Fibroblast of lung (primary cell): ENCODE measurements around the gene ABCA13. TPM values are rescaled to one million over a fixed set of nuclear protein-coding genes. Genes with fewer than 3 reads are reported as not detected.

Experiments used
- DNase-seq, 2 donors: peaks; one replicate each; pipeline versions ENCODE4 v3.0.0 to v3.0.0-alpha.2; 2010; ENCODE audit warnings: low read depth in 2 of 2
- H2AFZ ChIP-seq: 2 replicates; pipeline ENCODE4 v1.5.1; 2012; ENCODE audit warnings: low read length, control low read depth, inconsistent platforms
- H3K27ac ChIP-seq: 2 replicates; pipeline ENCODE4 v1.5.1; 2011; ENCODE audit warnings: low read length, control low read depth; ENCODE audit not compliant: insufficient read depth
- H3K27me3 ChIP-seq: 2 replicates; pipeline ENCODE4 v1.5.1; 2011; ENCODE audit warnings: mild to moderate bottlenecking, low read length; ENCODE audit not compliant: control insufficient read depth, insufficient read depth
- H3K36me3 ChIP-seq: 2 replicates; pipeline ENCODE4 v1.5.1; 2011; ENCODE audit warnings: low read length; ENCODE audit not compliant: control insufficient read depth, insufficient read depth
- H3K4me1 ChIP-seq: 2 replicates; pipeline ENCODE4 v1.5.1; 2011; ENCODE audit warnings: low read length; ENCODE audit not compliant: control insufficient read depth, insufficient read depth; ENCODE audit errors: extremely low read depth
- H3K4me2 ChIP-seq: 2 replicates; pipeline ENCODE4 v1.5.1; 2011; ENCODE audit warnings: low read length, control low read depth; ENCODE audit not compliant: insufficient read depth; ENCODE audit errors: extremely low read depth
- H3K4me3 ChIP-seq, 4 experiments: fragments of 200-600 bp in 1 of 4; sonication (generic) in 1 of 4; replicated peaks in 1 of 4; 2 replicates each; pipeline ENCODE4 v1.5.1; 2011 to 2016; ENCODE audit warnings: low read length in 4 of 4, low read depth in 3 of 4, mild to moderate bottlenecking in 3 of 4, control low read depth in 2 of 4, inconsistent platforms in 1 of 4, mixed read lengths in 1 of 4; ENCODE audit not compliant: insufficient read depth in 1 of 4; ENCODE audit errors: control extremely low read depth in 1 of 4
- H3K79me2 ChIP-seq: 2 replicates; pipeline ENCODE4 v1.5.1; 2012; ENCODE audit warnings: mild to moderate bottlenecking, low read length, inconsistent platforms; ENCODE audit not compliant: control insufficient read depth, insufficient read depth
- H3K9ac ChIP-seq: 2 replicates; pipeline ENCODE4 v1.5.1; 2011; ENCODE audit warnings: mild to moderate bottlenecking, low read length, control low read depth; ENCODE audit not compliant: insufficient read depth
- H3K9me3 ChIP-seq: 2 replicates; pipeline ENCODE4 v1.5.1; 2012; ENCODE audit warnings: low read depth, low read length; ENCODE audit not compliant: control insufficient read depth, insufficient read depth
- H4K20me1 ChIP-seq: 2 replicates; pipeline ENCODE4 v1.5.1; 2011; ENCODE audit warnings: low read length; ENCODE audit not compliant: control insufficient read depth, insufficient read depth; ENCODE audit errors: extremely low read depth
- EZH2 ChIP-seq: IDR thresholded peaks from 2 replicates; pipeline ENCODE4 v1.5.1; 2012; ENCODE audit warnings: low read length, control low read depth, mild to moderate bottlenecking; ENCODE audit errors: missing control alignments
- polyA plus RNA-seq, 2 donors: library from polyadenylated mRNA; depleted of rRNA in 1 of 2; stranded (reverse) in 1 of 2; unstranded in 1 of 2; fragments of >200 nt; gene quantifications; 2 replicates each; pipeline ENCODE4 v1.2.1, GENCODE V29; 2011 to 2012; ENCODE audit warnings: missing spikeins in 1 of 2
- total RNA-seq: library from RNA; depleted of rRNA; stranded (reverse); fragments of >200 nt; gene quantifications from 2 replicates; pipeline ENCODE4 v1.2.1, GENCODE V29; 2014
- TF ChIP-seq, protein P1 (sequence below), 2 donors: IDR thresholded peaks in 1 of 2; conservative IDR thresholded peaks in 1 of 2; 1 replicate in 1 of 2; 2 replicates in 1 of 2; pipeline ENCODE4 v1.5.1; 2011 to 2012; ENCODE audit warnings: low read length in 2 of 2, control low read depth in 1 of 2, inconsistent platforms in 1 of 2, low read depth in 1 of 2, mild to moderate bottlenecking in 1 of 2

The ABCA13 gene
- total and polyA plus RNA-seq, 2 donors (not counting 1 experiment from before 2014, with no cell fraction given): 0.08 to 10.9 TPM

DNA sequence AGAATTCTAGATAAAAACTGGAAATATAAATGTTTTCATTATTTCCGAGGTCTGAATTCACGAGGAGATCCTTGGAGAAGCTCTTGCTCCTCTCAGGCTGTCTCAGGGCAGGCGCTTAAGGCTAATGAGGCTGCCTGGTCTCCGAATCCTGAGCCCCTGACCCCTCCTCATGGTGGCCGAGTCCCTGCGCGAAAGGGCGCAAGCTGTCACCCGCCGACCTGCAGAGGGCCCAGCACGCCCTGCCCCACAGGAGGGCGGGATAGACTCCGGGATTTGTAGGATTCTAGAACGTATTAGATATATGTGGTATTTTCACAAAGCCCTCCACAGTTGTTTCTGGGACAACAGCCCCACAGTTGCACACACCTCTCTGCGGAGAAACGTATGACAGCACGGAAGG, 284.1 kb downstream of the ABCA13 start:
- Histone ChIP-seq H3K79me2 (no peaks in the 10 kb centered on the region), H3K4me1 (no peaks in the 10 kb centered on the region), H3K9ac (no peak overlapping the region), H2AFZ (no peak overlapping the region), H3K36me3 (no peaks in the 10 kb centered on the region), H3K4me2 (no peak overlapping the region), H3K27ac (no peak overlapping the region), H3K9me3 (no peaks in the 10 kb centered on the region), H4K20me1 (no peaks in the 10 kb centered on the region), H3K4me3 (no peak overlapping the region), H3K27me3 (no peaks in the 10 kb centered on the region)
- TF ChIP-seq EZH2: no peak
- TF ChIP-seq, protein P1, sequence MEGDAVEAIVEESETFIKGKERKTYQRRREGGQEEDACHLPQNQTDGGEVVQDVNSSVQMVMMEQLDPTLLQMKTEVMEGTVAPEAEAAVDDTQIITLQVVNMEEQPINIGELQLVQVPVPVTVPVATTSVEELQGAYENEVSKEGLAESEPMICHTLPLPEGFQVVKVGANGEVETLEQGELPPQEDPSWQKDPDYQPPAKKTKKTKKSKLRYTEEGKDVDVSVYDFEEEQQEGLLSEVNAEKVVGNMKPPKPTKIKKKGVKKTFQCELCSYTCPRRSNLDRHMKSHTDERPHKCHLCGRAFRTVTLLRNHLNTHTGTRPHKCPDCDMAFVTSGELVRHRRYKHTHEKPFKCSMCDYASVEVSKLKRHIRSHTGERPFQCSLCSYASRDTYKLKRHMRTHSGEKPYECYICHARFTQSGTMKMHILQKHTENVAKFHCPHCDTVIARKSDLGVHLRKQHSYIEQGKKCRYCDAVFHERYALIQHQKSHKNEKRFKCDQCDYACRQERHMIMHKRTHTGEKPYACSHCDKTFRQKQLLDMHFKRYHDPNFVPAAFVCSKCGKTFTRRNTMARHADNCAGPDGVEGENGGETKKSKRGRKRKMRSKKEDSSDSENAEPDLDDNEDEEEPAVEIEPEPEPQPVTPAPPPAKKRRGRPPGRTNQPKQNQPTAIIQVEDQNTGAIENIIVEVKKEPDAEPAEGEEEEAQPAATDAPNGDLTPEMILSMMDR (conservative IDR thresholded peaks at IDR 0.05 in 1 of 2, IDR thresholded peaks at IDR 0.05 in 1 of 2; ENCODE audit: low read depth in 1 of 2, low read length in 2 of 2): no peak
- DNase-seq: no peak

DNA sequence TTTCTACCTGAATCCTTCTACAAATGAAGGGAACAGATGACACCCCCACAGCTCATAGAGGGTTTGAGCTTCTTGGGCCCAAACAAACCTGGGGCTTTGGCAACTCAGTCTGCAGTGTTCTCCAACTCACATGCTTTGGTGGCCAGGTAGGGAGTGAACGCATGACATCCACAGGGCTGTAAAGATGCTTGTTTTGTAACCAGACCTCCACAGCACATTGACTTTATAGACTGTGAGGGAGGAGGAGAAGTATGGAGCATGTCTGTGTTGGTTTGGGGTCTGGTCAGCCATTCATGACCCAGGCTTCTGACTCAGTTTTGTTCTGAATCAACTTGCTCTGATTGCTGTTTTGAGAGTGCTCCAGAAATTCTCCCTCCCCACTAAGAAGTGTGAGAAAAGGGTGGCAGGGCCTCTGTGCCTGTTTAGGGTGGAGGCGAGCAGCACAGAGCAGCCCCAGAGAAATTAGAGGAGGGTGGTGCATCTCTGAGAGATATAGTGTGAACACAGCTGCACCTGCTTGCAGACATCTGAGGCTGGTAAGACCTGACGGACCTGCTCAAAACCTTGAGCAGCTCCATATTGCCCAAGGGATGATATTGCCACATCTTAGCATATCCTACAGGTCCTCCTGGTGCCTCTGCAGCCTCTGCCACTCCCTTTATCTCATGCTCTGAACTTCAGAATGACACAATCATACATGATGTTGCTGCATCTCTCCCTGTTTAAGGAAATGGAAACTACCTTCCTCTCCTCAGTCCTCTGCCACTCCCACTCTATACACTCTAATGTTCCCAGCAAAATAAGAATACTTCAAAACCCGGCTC, 287.7 kb downstream of the ABCA13 start:
- no peaks in the 10 kb centered on the region for H3K79me2 ChIP-seq
- no peaks in the 10 kb centered on the region for H3K27me3 ChIP-seq
- H2AFZ ChIP-seq: no peak overlapping the region
- DNase-seq: no peak
- H3K27ac ChIP-seq: no peak overlapping the region
- H3K36me3 ChIP-seq: no peaks in the 10 kb centered on the region
- TF ChIP-seq, protein P1 (conservative IDR thresholded peaks at IDR 0.05 in 1 of 2, IDR thresholded peaks at IDR 0.05 in 1 of 2; ENCODE audit: low read depth in 1 of 2, low read length in 2 of 2): no peak
- no peak for TF ChIP-seq EZH2
- no peak overlapping the region for H3K4me2 ChIP-seq
- H3K9me3 ChIP-seq: no peaks in the 10 kb centered on the region
- H3K9ac ChIP-seq: no peak overlapping the region
- no peaks in the 10 kb centered on the region for H3K4me1 ChIP-seq
- H3K4me3 ChIP-seq: no peak overlapping the region
- no peaks in the 10 kb centered on the region for H4K20me1 ChIP-seq

DNA sequence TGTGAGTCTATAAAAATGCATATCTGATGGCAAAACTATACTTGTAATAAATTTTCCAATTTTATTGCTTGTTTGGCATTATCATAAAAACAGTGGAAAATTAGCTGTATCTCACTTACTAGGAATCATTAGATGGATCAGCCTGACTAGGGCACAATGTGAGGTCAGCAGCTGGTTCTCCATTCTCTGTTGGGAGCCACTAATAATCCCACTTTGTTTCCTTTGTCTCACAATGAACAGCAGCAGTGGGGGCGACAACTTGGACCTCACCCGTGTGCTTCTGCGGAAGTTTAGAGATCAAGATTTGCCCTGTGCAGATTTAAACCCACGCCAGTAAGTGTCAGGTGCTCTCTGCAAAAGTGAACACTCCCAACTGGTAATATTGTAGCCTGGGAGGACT, 295.5 kb downstream of the ABCA13 start:
- H3K9ac ChIP-seq: no peak overlapping the region
- no peaks in the 10 kb centered on the region for H3K4me1 ChIP-seq
- no peaks in the 10 kb centered on the region for H3K79me2 ChIP-seq
- no peak for DNase-seq
- H3K27me3 ChIP-seq: no peaks in the 10 kb centered on the region
- no peak overlapping the region for H2AFZ ChIP-seq
- H3K36me3 ChIP-seq: no peaks in the 10 kb centered on the region
- no peak for TF ChIP-seq EZH2
- TF ChIP-seq, protein P1 (conservative IDR thresholded peaks at IDR 0.05 in 1 of 2, IDR thresholded peaks at IDR 0.05 in 1 of 2; ENCODE audit: low read depth in 1 of 2, low read length in 2 of 2): no peak
- H4K20me1 ChIP-seq: no peaks in the 10 kb centered on the region
- H3K4me2 ChIP-seq: no peak overlapping the region
- H3K4me3 ChIP-seq: no peak overlapping the region
- no peaks in the 10 kb centered on the region for H3K9me3 ChIP-seq
- H3K27ac ChIP-seq: no peak overlapping the region
